Endothelial cell of umbilical vein (primary cell): ENCODE results near the gene MORC1. TPM values are rescaled to one million over a fixed set of nuclear protein-coding genes. Genes with fewer than 3 reads are reported as not detected.

Experiments used
- BruUV-seq: library from RNA; stranded (reverse); fragments of 400-500 nt; replicated peaks from 2 replicates; lab custom pipeline; 2021; lab: Mats Ljungman, UMichigan
- CTCF ChIA-PET: fragments of 300-600, 350-600 bp; sonication (Branson Sonifier 250); formaldehyde crosslinking; loops from one replicate; lab custom pipeline; 2021; ENCODE audit warnings: antibody characterized with exemption, inconsistent platforms; lab: Charles Lee
- POLR2A ChIA-PET: fragments of 300-600, 350-600 bp; sonication (Branson Sonifier 250); formaldehyde crosslinking; loops from one replicate; lab custom pipeline; 2021; ENCODE audit warnings: antibody characterized with exemption, inconsistent platforms; lab: Charles Lee
- DNase-seq: peaks from one replicate; pipeline ENCODE4 v3.0.0-alpha.2; 2011; ENCODE audit warnings: low read depth, low spot score
- FAIRE-seq: peaks from 2 replicates; lab custom pipeline; 2011; peaks lifted over from hg19 to GRCh38; lab: Jason Lieb, UNC
- H2AFZ ChIP-seq: 2 replicates; pipeline ENCODE4 v1.6.0; 2012; ENCODE audit warnings: low read depth, low read length, control low read depth, inconsistent platforms
- H3K27ac ChIP-seq: 2 replicates; pipeline ENCODE4 v1.5.1; 2011; ENCODE audit warnings: low read depth, mild to moderate bottlenecking, control low read depth, low read length, moderate library complexity; ENCODE audit not compliant: insufficient read depth
- H3K27me3 ChIP-seq, 2 experiments: 2 replicates each; pipeline versions ENCODE4 v1.6.0 to v1.6.1; 2011; ENCODE audit warnings: low read length in 2 of 2, mixed read lengths in 1 of 2; ENCODE audit not compliant: control insufficient read depth in 2 of 2, insufficient read depth in 2 of 2
- H3K36me3 ChIP-seq, 2 experiments: 2 replicates in 1 of 2; 3 replicates in 1 of 2; pipeline ENCODE4 v1.5.1; 2011; ENCODE audit warnings: low read length in 2 of 2, mild to moderate bottlenecking in 1 of 2, moderate library complexity in 1 of 2; ENCODE audit not compliant: control insufficient read depth in 2 of 2, insufficient read depth in 2 of 2; ENCODE audit errors: extremely low read depth in 1 of 2
- H3K4me1 ChIP-seq: 3 replicates; pipeline ENCODE4 v1.5.1; 2011; ENCODE audit warnings: mild to moderate bottlenecking, low read length; ENCODE audit not compliant: control insufficient read depth, insufficient read depth; ENCODE audit errors: extremely low read depth
- H3K4me2 ChIP-seq: 2 replicates; pipeline ENCODE4 v1.6.1; 2011; ENCODE audit warnings: low read length, control low read depth, mixed read lengths; ENCODE audit not compliant: insufficient read depth
- H3K4me3 ChIP-seq, 3 experiments: fragments of 200-600 bp in 1 of 3; sonication (generic), shearing (Covaris generic) in 1 of 3; replicated peaks in 1 of 3; 2 replicates each; pipeline ENCODE4 v1.5.1; 2011 to 2016; ENCODE audit warnings: control low read depth in 3 of 3, low read length in 3 of 3, mild to moderate bottlenecking in 2 of 3, inconsistent platforms in 1 of 3, low read depth in 1 of 3, moderate library complexity in 1 of 3; ENCODE audit not compliant: insufficient read depth in 1 of 3
- H3K79me2 ChIP-seq: 2 replicates; pipeline ENCODE4 v1.6.0; 2012; ENCODE audit warnings: low read length, inconsistent platforms; ENCODE audit not compliant: control insufficient read depth, insufficient read depth
- H3K9ac ChIP-seq: replicated peaks from 2 replicates; pipeline ENCODE3; 2011; ENCODE audit warnings: low read length, control low read depth; ENCODE audit not compliant: insufficient read depth; ENCODE audit errors: extremely low read depth
- H3K9me1 ChIP-seq: replicated peaks from 3 replicates; pipeline ENCODE4 v1.6.0; 2011; ENCODE audit warnings: mild to moderate bottlenecking, low read length; ENCODE audit not compliant: control insufficient read depth, insufficient read depth; ENCODE audit errors: extremely low read depth
- H3K9me3 ChIP-seq: replicated peaks from 2 replicates; pipeline ENCODE4 v1.5.1; 2012; ENCODE audit warnings: low read length, inconsistent platforms; ENCODE audit not compliant: control insufficient read depth, insufficient read depth
- H4K20me1 ChIP-seq: replicated peaks from 2 replicates; pipeline ENCODE3; 2011; ENCODE audit warnings: mild to moderate bottlenecking, low read length; ENCODE audit not compliant: control insufficient read depth, insufficient read depth; ENCODE audit errors: extremely low read depth
- JUN ChIP-seq: IDR thresholded peaks from 2 replicates; pipeline ENCODE4 v1.6.1; 2011; ENCODE audit warnings: borderline replicate concordance, low read depth; ENCODE audit not compliant: insufficient read length, insufficient read depth
- MAX ChIP-seq: IDR thresholded peaks from 2 replicates; pipeline ENCODE4 v1.6.1; 2011; ENCODE audit not compliant: insufficient read depth, insufficient read length
- POLR2A ChIP-seq: IDR thresholded peaks from 2 replicates; pipeline ENCODE4 v1.6.1; 2012; ENCODE audit warnings: low read depth, mild to moderate bottlenecking, control low read depth, low read length
- POLR2AphosphoS5 ChIP-seq: IDR thresholded peaks from 2 replicates; pipeline ENCODE4 v1.6.1; 2012; ENCODE audit warnings: low read depth, mild to moderate bottlenecking, control low read depth, low read length, moderate library complexity; ENCODE audit not compliant: insufficient read depth
- dilution Hi-C: fragments of 300-500 bp; cut with MboI; formaldehyde crosslinking; loops from one replicate; pipeline ENCODE4 v1.15.0; 2019; ENCODE audit warnings: low sequenced_read_pairs; ENCODE audit not compliant: extremely low pct_ligation_motif_present
- intact Hi-C: fragments of 100-400 bp; cut with micrococcal nuclease; formaldehyde crosslinking; loops from one replicate; pipeline ENCODE4 v1.10.0; 2022
- polyA plus RNA-seq, 4 experiments: library from polyadenylated mRNA; depleted of rRNA in 3 of 4; stranded (reverse) in 3 of 4; unstranded in 1 of 4; fragments of >200 nt; gene quantifications; 2 replicates each; pipeline versions ENCODE4 v1.2.1 to v1.2.3, GENCODE V29; 2011 to 2012; ENCODE audit warnings: missing spikeins in 1 of 4
- total RNA-seq: library from RNA; stranded (reverse); gene quantifications from 2 replicates; pipeline ENCODE4 v1.2.3, GENCODE V29; 2021

Gene MORC1
- total and polyA plus RNA-seq, 2 donors (not counting 3 experiments of a cell fraction or from before 2014, with no cell fraction given) = not detected

DNA sequence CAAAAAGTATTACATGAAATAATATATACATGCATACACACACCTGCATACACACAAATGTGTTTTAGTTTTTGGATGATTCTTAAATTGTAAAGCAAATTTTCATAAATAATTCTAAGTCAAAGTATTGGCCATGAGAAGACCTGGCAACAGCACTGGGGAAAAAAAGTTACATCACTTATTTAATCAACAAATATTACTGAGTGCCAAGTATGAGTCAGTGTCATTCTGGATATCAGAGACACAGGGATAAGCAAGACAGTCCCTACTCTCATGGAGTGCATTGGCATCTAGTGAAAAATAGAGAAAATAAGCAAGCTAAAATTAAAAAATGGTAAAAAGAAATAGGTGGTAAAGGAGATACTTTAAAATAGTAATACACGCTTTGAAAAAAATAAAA, 134.9 kb downstream of the MORC1 start:
- POLR2A ChIA-PET = no interaction called here
- H3K9ac ChIP-seq = no peak overlapping the region
- H3K27me3 ChIP-seq = no peaks in the 10 kb centered on the region
- H2AFZ ChIP-seq = no peak overlapping the region
- TF ChIP-seq MAX (no peak), POLR2AphosphoS5 (no peak)
- no peaks in the 10 kb centered on the region for H3K79me2 ChIP-seq
- CTCF ChIA-PET = no interaction called here
- H3K4me1 ChIP-seq = no peaks in the 10 kb centered on the region
- H3K36me3 ChIP-seq = no peaks in the 10 kb centered on the region
- BruUV-seq = no TSS peak
- no peak overlapping the region for H3K4me3 ChIP-seq
- no peak overlapping the region for H3K4me2 ChIP-seq
- FAIRE-seq (no peak), DNase-seq (no peak)
- intact Hi-C loops = no loop called here
- no peak overlapping the region for H3K27ac ChIP-seq
- H3K9me3 ChIP-seq = no peaks in the 10 kb centered on the region
- H3K9me1 ChIP-seq = no peaks in the 10 kb centered on the region
- dilution Hi-C loops = no loop called here
- H4K20me1 ChIP-seq = no peaks in the 10 kb centered on the region

- no peak for FAIRE-seq
Observed at GRCh38 chr3:108976058-108976457, 141.9 kb downstream of the MORC1 start.

More at GRCh38 chr3:108976058-108976457, 141.9 kb downstream of the MORC1 start:
- Histone ChIP-seq H3K27me3 (no peaks in the 10 kb centered on the region), H3K9ac (no peak overlapping the region), H2AFZ (no peak overlapping the region), H4K20me1 (no peaks in the 10 kb centered on the region), H3K4me3 (no peak overlapping the region), H3K79me2 (no peaks in the 10 kb centered on the region), H3K9me3 (no peaks in the 10 kb centered on the region), H3K4me2 (no peak overlapping the region), H3K36me3 (no peaks in the 10 kb centered on the region), H3K4me1 (no peaks in the 10 kb centered on the region), H3K27ac (no peak overlapping the region), H3K9me1 (no peaks in the 10 kb centered on the region)
- dilution Hi-C loops (no loop called here), intact Hi-C loops (no loop called here)
- TF ChIP-seq POLR2A = no peak
- no peak for TF ChIP-seq JUN
- BruUV-seq = no TSS peak
- CTCF ChIA-PET = no interaction called here
- POLR2A ChIA-PET = no interaction called here
- DNase-seq = no peak
